ENCODE measurements around the gene BEGAIN.

Gene BEGAIN, protein sequence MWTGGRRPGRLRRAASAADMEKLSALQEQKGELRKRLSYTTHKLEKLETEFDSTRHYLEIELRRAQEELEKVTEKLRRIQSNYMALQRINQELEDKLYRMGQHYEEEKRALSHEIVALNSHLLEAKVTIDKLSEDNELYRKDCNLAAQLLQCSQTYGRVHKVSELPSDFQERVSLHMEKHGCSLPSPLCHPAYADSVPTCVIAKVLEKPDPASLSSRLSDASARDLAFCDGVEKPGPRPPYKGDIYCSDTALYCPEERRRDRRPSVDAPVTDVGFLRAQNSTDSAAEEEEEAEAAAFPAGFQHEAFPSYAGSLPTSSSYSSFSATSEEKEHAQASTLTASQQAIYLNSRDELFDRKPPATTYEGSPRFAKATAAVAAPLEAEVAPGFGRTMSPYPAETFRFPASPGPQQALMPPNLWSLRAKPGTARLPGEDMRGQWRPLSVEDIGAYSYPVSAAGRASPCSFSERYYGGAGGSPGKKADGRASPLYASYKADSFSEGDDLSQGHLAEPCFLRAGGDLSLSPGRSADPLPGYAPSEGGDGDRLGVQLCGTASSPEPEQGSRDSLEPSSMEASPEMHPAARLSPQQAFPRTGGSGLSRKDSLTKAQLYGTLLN

GRCh38 chr14:100587086-100587762 is at the start of gene BEGAIN:
TSS of gene BEGAIN (minus strand) at chr14:100587417. CDS start at chr14:100587290, 127 bp downstream.
- peaks cover 5% of the 10 kb centered on the region; the same call in 1 of the 2 replicates for H3K27me3 ChIP-seq (ENCODE audit: low read depth)

GRCh38 chr14:100636559-100636958 is 49.3 kb upstream of the BEGAIN start:
- no peak for DNase-seq (ENCODE audit: low spot score in 2 of 2)
- Histone ChIP-seq H3K4me3 (no peak overlapping the region), H3K4me1 (no peaks in the 10 kb centered on the region), H3K27me3 (ENCODE audit: low read depth) (peaks cover 9% of the 10 kb centered on the region; the same call in 1 of the 2 replicates), H3K9me3 (no peaks in the 10 kb centered on the region), H3K36me3 (replicated peaks) (no peaks in the 10 kb centered on the region)
- in situ Hi-C loops (cut with MboI; ENCODE audit: low sequenced_read_pairs): no loop called here

More at GRCh38 chr14:100587086-100587762, at the start of gene BEGAIN:
- no peaks in the 10 kb centered on the region for H3K9me3 ChIP-seq
- peak within 1 kb of the TSS; percentile 31 for H3K4me3 ChIP-seq
- H3K4me1 ChIP-seq: no peaks in the 10 kb centered on the region
- H3K36me3 ChIP-seq (replicated peaks): no peaks in the 10 kb centered on the region
- DNase-seq (ENCODE audit: low spot score in 2 of 2): peak in 1 of 2 experiments; percentile 61
- in situ Hi-C loops (cut with MboI; ENCODE audit: low sequenced_read_pairs): no loop called here

- H3K27me3 ChIP-seq (ENCODE audit: low read depth): peaks cover 9% of the 10 kb centered on the region; the same call in 1 of the 2 replicates
- DNase-seq (ENCODE audit: low spot score in 2 of 2): no peak
- no peaks in the 10 kb centered on the region for H3K9me3 ChIP-seq
- in situ Hi-C loops (cut with MboI; ENCODE audit: low sequenced_read_pairs): no loop called here
- no peaks in the 10 kb centered on the region for H3K36me3 ChIP-seq (replicated peaks)
- no peak overlapping the region for H3K4me3 ChIP-seq
- no peaks in the 10 kb centered on the region for H3K4me1 ChIP-seq
These were observed 46.8 kb upstream of the BEGAIN start for GRCh38 chr14:100634026-100634425.

DNA sequence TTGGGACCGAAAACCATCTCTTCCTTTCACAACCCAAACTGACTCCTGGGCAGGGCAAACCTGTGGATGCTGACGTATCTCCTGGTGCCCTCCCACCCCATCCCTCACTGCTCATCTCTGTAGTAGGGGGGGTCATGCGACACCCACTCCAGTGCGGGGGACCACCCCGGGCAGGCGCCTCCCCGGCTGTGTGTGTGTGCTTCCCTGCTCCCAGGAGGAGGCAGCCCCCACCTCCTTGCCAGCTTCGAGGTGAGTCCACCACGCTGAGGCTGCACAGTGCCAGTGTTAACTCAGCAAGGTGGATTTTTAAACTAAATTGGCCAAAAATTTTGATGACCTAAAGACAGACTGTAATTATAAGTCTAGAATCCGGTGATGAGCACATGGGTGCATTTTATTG is 46.2 kb upstream of the BEGAIN start:
- no peak overlapping the region for H3K4me3 ChIP-seq
- H3K27me3 ChIP-seq (ENCODE audit: low read depth): peaks cover 9% of the 10 kb centered on the region; the same call in 1 of the 2 replicates
- in situ Hi-C loops (cut with MboI; ENCODE audit: low sequenced_read_pairs): no loop called here
- no peaks in the 10 kb centered on the region for H3K9me3 ChIP-seq
- H3K4me1 ChIP-seq: no peaks in the 10 kb centered on the region
- no peak for DNase-seq (ENCODE audit: low spot score in 2 of 2)
- H3K36me3 ChIP-seq (replicated peaks): no peaks in the 10 kb centered on the region

DNA sequence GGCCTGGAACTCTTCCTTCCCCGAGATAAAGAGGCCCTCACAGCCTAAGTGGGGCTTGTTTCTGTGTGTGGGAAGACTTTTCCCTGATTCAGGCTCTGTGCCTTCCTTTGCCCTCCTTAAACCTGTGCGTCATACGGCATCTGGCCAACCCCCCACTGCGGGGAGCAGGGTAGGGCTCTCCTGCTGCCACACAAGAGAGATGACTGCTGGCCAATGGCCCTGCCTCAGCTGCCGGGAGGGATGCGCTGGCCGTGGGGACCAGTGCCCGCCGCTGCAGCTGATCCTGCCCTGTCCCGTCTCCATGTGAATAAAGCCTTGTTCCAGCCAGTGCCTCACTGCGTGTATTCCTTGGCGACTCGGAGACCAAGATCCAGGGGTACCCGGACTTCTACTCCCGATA is 42.5 kb upstream of the BEGAIN start:
- H3K4me1 ChIP-seq: no peaks in the 10 kb centered on the region
- no peaks in the 10 kb centered on the region for H3K36me3 ChIP-seq (replicated peaks)
- in situ Hi-C loops (cut with MboI; ENCODE audit: low sequenced_read_pairs): no loop called here
- no peaks in the 10 kb centered on the region; the same call in 1 of the 2 replicates for H3K9me3 ChIP-seq
- no peak overlapping the region for H3K4me3 ChIP-seq
- DNase-seq (ENCODE audit: low spot score in 2 of 2): no peak
- peaks cover 9% of the 10 kb centered on the region for H3K27me3 ChIP-seq (ENCODE audit: low read depth)

GRCh38 chr14:100629098-100629497 is 41.9 kb upstream of the BEGAIN start:
- H3K36me3 ChIP-seq (replicated peaks): no peaks in the 10 kb centered on the region
- H3K27me3 ChIP-seq (ENCODE audit: low read depth): peaks cover 6% of the 10 kb centered on the region
- no peak overlapping the region for H3K4me3 ChIP-seq
- H3K9me3 ChIP-seq: no peaks in the 10 kb centered on the region; the same call in 1 of the 2 replicates
- DNase-seq (ENCODE audit: low spot score in 2 of 2): no peak
- in situ Hi-C loops (cut with MboI; ENCODE audit: low sequenced_read_pairs): no loop called here
- no peaks in the 10 kb centered on the region for H3K4me1 ChIP-seq

DNA sequence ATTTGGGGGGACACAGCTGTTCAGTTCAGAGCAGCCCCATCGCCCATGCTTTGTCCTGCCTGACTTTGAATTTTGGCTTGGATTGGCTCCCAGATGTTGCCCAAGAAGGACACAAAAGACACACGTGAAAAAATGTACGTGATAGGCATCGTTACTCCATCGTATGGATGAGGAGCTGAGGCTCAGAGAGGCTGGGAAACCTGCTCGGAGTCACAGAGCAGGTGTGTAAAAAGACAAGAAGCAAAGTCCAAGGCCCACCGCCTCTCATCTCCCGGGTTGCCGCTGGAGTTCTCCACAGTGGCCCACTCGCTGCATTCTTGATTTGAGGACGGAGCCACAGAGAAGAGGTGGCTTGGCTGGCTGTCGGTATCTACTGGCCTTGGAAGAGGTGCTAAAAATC is 41.0 kb upstream of the BEGAIN start:
- in situ Hi-C loops (cut with MboI; ENCODE audit: low sequenced_read_pairs): no loop called here
- H3K9me3 ChIP-seq: no peaks in the 10 kb centered on the region; the same call in 1 of the 2 replicates
- no peak overlapping the region for H3K4me3 ChIP-seq
- no peak for DNase-seq (ENCODE audit: low spot score in 2 of 2)
- H3K4me1 ChIP-seq: no peaks in the 10 kb centered on the region
- H3K36me3 ChIP-seq (replicated peaks): no peaks in the 10 kb centered on the region
- peaks cover 4% of the 10 kb centered on the region for H3K27me3 ChIP-seq (ENCODE audit: low read depth)

DNA sequence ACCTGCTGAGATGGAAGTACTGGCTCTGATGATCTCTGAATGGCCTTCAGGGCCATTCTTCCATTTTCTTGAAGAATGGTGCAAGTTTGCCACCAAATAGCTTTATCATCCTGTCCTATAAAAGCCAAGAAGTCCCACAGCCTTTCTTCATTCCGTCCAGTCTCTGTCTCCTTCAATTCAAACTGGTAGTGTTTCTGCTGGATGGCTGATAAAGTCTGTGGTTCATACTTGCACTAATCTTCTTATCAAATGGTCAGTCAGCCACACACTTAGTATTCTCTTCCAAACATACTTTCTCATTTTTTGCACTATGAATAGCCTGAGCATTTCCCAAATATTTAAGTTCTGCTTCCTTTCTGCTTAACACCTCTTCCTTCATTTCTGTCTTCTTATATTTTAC is 39.4 kb upstream of the BEGAIN start:
- Histone ChIP-seq H3K9me3 (no peaks in the 10 kb centered on the region; the same call in 1 of the 2 replicates), H3K4me1 (no peaks in the 10 kb centered on the region), H3K36me3 (replicated peaks) (no peaks in the 10 kb centered on the region), H3K27me3 (ENCODE audit: low read depth) (peaks cover 4% of the 10 kb centered on the region; the same call in 1 of the 2 replicates), H3K4me3 (no peak overlapping the region)
- in situ Hi-C loops (cut with MboI; ENCODE audit: low sequenced_read_pairs): no loop called here
- DNase-seq (ENCODE audit: low spot score in 2 of 2): no peak

GRCh38 chr14:100623961-100624360 is 36.7 kb upstream of the BEGAIN start:
- Histone ChIP-seq H3K9me3 (no peaks in the 10 kb centered on the region; the same call in 1 of the 2 replicates), H3K4me1 (no peaks in the 10 kb centered on the region), H3K27me3 (ENCODE audit: low read depth) (peaks cover 8% of the 10 kb centered on the region), H3K36me3 (replicated peaks) (no peaks in the 10 kb centered on the region), H3K4me3 (no peak overlapping the region)
- in situ Hi-C loops (cut with MboI; ENCODE audit: low sequenced_read_pairs): no loop called here
- no peak for DNase-seq (ENCODE audit: low spot score in 2 of 2)

DNA sequence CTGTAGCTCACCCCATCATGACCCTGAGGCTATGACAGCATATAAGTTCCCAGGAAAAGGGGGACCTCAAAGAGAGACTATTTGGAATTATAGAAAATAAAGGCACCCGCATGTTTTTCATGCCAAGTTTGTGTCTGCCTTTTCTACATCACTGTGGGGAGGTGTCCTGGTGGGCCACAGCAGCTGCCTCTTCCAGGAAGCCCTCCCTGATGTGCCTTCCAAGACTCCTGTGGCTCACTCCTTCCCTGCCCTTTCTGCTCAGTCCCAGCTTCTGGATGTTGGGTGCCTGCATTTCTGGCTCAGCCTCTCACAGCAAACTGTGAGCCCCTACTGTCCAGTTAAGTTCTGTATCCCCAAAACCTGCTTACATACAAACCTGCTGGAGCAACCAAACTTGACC is 36.3 kb upstream of the BEGAIN start:
- Histone ChIP-seq H3K27me3 (ENCODE audit: low read depth) (peaks cover 12% of the 10 kb centered on the region), H3K36me3 (replicated peaks) (no peaks in the 10 kb centered on the region), H3K9me3 (no peaks in the 10 kb centered on the region; the same call in 1 of the 2 replicates), H3K4me3 (no peak overlapping the region), H3K4me1 (no peaks in the 10 kb centered on the region)
- in situ Hi-C loops (cut with MboI; ENCODE audit: low sequenced_read_pairs): no loop called here
- no peak for DNase-seq (ENCODE audit: low spot score in 2 of 2)

GRCh38 chr14:100622708-100623485 is 35.7 kb upstream of the BEGAIN start:
- H3K9me3 ChIP-seq: no peaks in the 10 kb centered on the region; the same call in 1 of the 2 replicates
- in situ Hi-C loops (cut with MboI; ENCODE audit: low sequenced_read_pairs): no loop called here
- no peaks in the 10 kb centered on the region for H3K4me1 ChIP-seq
- no peak overlapping the region for H3K4me3 ChIP-seq
- no peak for DNase-seq (ENCODE audit: low spot score in 2 of 2)
- H3K36me3 ChIP-seq (replicated peaks): no peaks in the 10 kb centered on the region
- H3K27me3 ChIP-seq (ENCODE audit: low read depth): peaks cover 17% of the 10 kb centered on the region

DNA sequence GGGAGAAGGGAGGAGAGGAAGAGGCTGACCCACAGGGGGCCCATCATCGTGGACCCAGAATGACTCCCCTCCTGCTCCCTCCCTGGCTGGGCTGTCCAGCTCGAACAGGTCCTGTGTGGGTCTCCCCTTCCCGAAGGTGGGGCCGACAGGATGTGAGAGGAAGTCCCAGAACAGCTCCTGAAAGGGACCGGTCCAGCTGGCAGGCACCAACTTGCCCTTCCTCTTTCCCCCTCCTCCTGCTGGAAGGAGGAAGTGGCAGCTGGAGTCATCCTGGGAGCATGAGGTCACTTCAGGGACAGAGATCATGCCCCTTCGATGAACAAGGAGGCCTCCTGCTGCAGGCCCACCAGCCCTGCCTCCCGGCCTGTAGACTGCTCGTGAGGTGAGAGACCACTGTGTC is 35.0 kb upstream of the BEGAIN start:
- H3K9me3 ChIP-seq: no peaks in the 10 kb centered on the region; the same call in 1 of the 2 replicates
- H3K4me3 ChIP-seq: no peak overlapping the region
- no peak for DNase-seq (ENCODE audit: low spot score in 2 of 2)
- no peaks in the 10 kb centered on the region for H3K36me3 ChIP-seq (replicated peaks)
- peaks cover 17% of the 10 kb centered on the region for H3K27me3 ChIP-seq (ENCODE audit: low read depth)
- in situ Hi-C loops (cut with MboI; ENCODE audit: low sequenced_read_pairs): no loop called here
- H3K4me1 ChIP-seq: no peaks in the 10 kb centered on the region

DNA sequence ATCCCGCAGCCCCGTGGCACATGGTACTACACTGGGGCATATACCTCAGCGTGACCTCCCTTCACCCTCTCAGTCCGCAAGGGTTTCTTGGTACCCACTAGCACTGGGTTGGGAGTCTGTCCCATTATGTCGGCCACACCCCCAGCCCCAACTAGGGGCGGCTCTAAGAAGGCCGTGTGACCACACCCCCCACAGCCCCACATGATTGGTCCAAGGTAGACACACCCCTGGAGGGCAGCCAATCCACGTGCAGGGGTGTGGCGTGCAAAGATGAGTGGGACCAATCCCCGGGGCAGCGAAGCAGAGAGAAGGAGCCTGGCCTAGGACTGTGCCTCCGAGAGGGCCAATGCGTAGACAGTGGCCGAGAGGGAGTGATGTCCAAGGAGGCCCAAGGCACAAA is 34.6 kb upstream of the BEGAIN start:
- Histone ChIP-seq H3K4me3 (no peak overlapping the region), H3K36me3 (replicated peaks) (no peaks in the 10 kb centered on the region), H3K9me3 (no peaks in the 10 kb centered on the region; the same call in 1 of the 2 replicates), H3K4me1 (no peaks in the 10 kb centered on the region), H3K27me3 (ENCODE audit: low read depth) (peaks cover 17% of the 10 kb centered on the region)
- in situ Hi-C loops (cut with MboI; ENCODE audit: low sequenced_read_pairs): no loop called here
- peak in 1 of 2 experiments; percentile 45 for DNase-seq (ENCODE audit: low spot score in 2 of 2)

All from HAP-1 (cell line).